Erythroblast (primary cell): ENCODE data around the gene GALNT9.

Experiments used
- GATA1 ChIP-seq: IDR thresholded peaks from 2 replicates; pipeline ENCODE4 v1.6.1; 2011; ENCODE audit warnings: low read depth, mild to moderate bottlenecking, control low read depth, low read length, moderate library complexity
- POLR2A ChIP-seq: IDR thresholded peaks from 2 replicates; pipeline ENCODE4 v1.6.1; 2011; ENCODE audit warnings: mild to moderate bottlenecking, low read length

DNA sequence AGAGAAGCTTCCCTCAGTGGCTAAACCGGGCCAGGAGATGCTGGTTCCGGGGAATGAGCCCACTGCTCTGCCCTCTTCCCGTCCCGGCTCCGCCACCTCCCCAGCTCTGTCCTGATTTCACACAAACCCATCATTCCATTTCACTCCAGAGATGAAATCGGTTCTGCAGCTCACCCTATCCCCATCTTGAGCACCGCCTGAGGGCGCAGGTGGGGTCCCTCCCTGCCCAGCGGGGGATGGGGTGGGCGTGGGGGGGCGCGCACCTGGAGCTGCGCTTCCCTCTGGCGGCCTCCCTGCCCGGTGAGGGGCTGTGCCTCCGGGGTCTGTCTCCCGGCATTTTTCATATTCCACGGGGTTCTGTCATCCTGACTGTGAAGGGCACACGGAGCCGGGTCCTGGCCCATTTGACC, 140.5 kb downstream of the GALNT9 start:
- no peak for TF ChIP-seq POLR2A
- no peak for TF ChIP-seq GATA1
